ENCODE results near the gene POP4. TPM values are rescaled to one million over a fixed set of nuclear protein-coding genes. Genes with fewer than 3 reads are reported as not detected.

Gene POP4
- total RNA-seq, 1 donor from 2014 or later = 26.8 TPM

DNA sequence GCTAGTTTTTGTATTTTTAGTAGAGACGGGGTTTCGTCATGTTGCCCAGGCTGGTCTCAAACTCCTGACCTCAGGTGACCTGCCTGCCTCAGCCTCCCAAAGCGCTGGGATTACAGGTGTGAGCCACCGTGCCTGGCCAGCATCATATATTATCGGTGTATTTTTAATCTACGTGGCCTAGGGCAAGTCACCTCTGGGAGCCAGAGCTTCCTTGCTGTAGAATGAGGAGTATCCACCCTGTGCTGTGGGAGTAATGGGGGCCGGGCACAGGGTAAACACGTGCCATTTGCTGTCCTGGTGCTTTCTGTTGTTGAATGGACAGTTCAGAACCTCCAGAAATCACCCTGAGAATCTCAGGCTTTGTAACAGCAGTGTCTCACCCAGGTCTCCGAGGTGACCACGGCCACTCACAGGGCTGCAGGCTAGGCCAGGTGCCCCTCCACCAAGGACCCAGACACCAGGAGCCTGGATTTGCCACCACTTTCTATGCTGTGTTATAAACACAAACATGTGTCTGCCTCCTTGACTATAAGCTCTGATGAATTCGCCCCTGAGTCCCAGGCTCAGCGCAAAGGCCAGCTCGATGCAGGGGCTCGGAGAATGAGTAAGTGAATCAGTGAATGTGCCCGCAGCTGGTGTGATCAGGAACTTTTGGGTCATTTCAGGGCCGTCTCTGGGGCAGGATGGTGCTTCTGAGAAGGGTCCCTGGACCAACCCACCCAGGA lies 22.7 kb downstream of the POP4 start:
- no peaks in the 10 kb centered on the region for H3K36me3 ChIP-seq
- no peaks in the 10 kb centered on the region for H3K27me3 ChIP-seq
- intact Hi-C loops (cut with DNase I) = no loop called here
- no peaks in the 10 kb centered on the region for H3K9me3 ChIP-seq
- no peaks in the 10 kb centered on the region for H3K4me1 ChIP-seq
- no peak for TF ChIP-seq CTCF (IDR thresholded peaks at IDR 0.05)
- H3K27ac ChIP-seq = no peak overlapping the region
- DNase-seq (ENCODE audit: low spot score in 2 of 2) = no peak
- H3K4me3 ChIP-seq = no peak overlapping the region

DNA sequence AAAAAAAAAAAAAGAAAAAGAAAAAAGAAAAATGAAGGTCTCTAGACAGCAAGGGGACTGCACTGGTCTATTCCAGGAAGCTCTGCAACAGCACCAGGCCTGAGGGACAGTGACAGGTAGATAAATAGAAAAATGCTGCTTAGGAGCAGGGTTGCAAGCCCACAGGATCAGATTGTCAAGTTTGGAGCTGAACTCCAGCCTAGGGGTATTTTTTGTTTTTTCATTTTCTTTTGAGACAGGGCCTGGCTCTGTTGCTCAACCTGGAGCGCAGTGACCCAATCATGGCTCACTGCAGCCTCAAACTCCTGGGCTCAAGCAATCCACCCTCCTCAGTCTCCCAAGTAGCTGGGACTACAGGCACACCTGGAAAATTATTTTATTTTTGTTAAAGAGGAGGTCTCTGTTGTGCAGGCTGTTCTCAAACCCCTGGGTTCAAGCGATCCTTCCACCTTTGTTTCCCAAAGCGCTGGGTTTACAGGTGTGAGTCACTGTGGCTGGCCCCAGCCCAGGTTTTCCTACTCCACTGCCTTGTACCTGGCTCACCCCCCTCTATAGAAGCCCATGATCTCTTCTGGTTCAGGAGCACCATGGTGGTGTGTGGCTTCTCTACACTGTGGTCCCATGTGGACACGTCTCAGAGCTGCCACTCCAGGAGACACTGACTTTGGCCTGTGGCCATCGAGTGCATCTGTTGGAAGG lies 23.9 kb downstream of the POP4 start:
- TF ChIP-seq CTCF (IDR thresholded peaks at IDR 0.05) = no peak
- no peak overlapping the region for H3K27ac ChIP-seq
- no peak overlapping the region for H3K4me3 ChIP-seq
- DNase-seq (ENCODE audit: low spot score in 2 of 2) = no peak
- H3K27me3 ChIP-seq = no peaks in the 10 kb centered on the region
- no peaks in the 10 kb centered on the region for H3K9me3 ChIP-seq
- H3K4me1 ChIP-seq = no peaks in the 10 kb centered on the region
- intact Hi-C loops (cut with DNase I) = no loop called here
- H3K36me3 ChIP-seq = no peaks in the 10 kb centered on the region

- intact Hi-C loops (cut with DNase I) = no loop called here
- no peaks in the 10 kb centered on the region for H3K4me1 ChIP-seq
- no peak for DNase-seq (ENCODE audit: low spot score in 2 of 2)
- H3K4me3 ChIP-seq = no peak overlapping the region
- no peaks in the 10 kb centered on the region for H3K27me3 ChIP-seq
- TF ChIP-seq CTCF (IDR thresholded peaks at IDR 0.05) = no peak
- no peaks in the 10 kb centered on the region for H3K36me3 ChIP-seq
- H3K9me3 ChIP-seq = no peaks in the 10 kb centered on the region
- H3K27ac ChIP-seq = no peak overlapping the region
These were observed 24.6 kb downstream of the POP4 start for GRCh38 chr19:29630655-29631054.

GRCh38 chr19:29631450-29631849 lies 25.4 kb downstream of the POP4 start:
- intact Hi-C loops (cut with DNase I) = no loop called here
- no peak for DNase-seq (ENCODE audit: low spot score in 2 of 2)
- no peaks in the 10 kb centered on the region for H3K4me1 ChIP-seq
- no peaks in the 10 kb centered on the region for H3K27me3 ChIP-seq
- no peak for TF ChIP-seq CTCF (IDR thresholded peaks at IDR 0.05)
- no peak overlapping the region for H3K4me3 ChIP-seq
- no peaks in the 10 kb centered on the region for H3K9me3 ChIP-seq
- no peak overlapping the region for H3K27ac ChIP-seq
- H3K36me3 ChIP-seq = no peaks in the 10 kb centered on the region

DNA sequence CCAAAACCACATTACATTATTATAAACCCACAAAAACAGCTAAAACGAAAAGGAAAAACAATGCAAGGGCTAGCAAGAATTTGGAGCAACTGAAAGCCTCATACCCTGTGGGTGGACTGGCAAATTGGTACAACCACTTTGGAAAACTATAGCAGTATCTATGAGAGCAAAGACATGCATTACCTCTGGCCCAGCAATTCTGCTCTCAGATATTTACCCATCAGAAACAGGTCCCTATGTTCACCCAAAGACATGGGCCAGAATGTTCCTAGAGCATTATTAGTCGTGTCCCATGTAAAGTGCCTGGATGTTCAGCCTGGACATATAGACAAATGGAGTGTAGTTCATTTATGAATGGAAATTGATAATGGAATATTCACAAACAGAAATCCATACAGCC lies 27.9 kb downstream of the POP4 start:
- no peak for DNase-seq (ENCODE audit: low spot score in 2 of 2)
- Histone ChIP-seq H3K9me3 (no peaks in the 10 kb centered on the region), H3K4me1 (no peaks in the 10 kb centered on the region), H3K4me3 (no peak overlapping the region), H3K27ac (no peak overlapping the region), H3K36me3 (no peaks in the 10 kb centered on the region), H3K27me3 (no peaks in the 10 kb centered on the region)
- TF ChIP-seq CTCF (IDR thresholded peaks at IDR 0.05) = no peak
- intact Hi-C loops (cut with DNase I) = no loop called here

Measured in ascending aorta (tissue), 2 donors.